Measurements from ENCODE around the gene PTRH1.

Gene PTRH1

DNA sequence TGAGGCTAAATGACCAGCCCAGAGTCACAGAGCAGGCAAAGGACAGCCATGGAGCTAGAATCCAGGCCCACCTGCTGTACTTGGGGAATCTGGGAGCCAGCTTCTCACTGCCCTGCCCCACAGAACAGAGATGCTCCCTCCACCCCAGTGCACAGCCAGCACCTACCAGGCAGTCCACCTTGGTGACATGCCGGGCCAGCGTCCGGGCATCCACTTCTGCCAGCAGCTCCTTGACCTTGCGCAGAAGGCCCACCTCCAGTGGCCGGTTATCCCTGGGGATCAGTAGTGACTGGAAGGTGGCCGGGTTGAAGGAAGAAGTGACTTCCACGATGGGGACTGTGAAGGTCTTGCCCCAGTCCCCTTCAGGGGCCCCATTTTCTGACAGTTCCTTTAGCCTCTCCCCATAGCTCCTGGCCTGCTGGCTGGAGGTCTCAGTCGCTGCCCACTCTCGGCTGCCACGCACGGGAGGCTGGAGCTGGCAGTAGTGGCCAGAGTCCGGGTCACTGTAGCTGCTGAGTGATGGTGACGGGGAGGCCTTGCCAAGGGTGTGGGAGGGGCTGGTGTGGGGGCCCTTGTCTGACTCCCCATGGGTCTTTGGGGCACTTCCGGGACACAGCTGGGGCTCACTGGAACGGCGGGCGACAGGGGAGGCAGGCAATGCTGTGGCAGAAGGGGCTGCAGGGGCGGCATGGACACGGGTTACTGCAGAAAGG lies 29.1 kb upstream of the PTRH1 start:
- Histone ChIP-seq H3K27ac (no peak overlapping the region), H3K4me1 (ENCODE audit: control insufficient read depth in 1 of 2, insufficient read depth in 1 of 2, low read depth in 1 of 2, low read length in 1 of 2) (peaks cover 5% of the 10 kb centered on the region in 2 experiments), H3K9me3 (no peaks in the 10 kb centered on the region), H3K36me3 (peaks cover 100% of the 10 kb centered on the region), H3K4me3 (ENCODE audit: low read depth in 1 of 2, low read length in 1 of 2) (no peak overlapping the region), H3K27me3 (no peaks in the 10 kb centered on the region)
- TF ChIP-seq, protein P1, sequence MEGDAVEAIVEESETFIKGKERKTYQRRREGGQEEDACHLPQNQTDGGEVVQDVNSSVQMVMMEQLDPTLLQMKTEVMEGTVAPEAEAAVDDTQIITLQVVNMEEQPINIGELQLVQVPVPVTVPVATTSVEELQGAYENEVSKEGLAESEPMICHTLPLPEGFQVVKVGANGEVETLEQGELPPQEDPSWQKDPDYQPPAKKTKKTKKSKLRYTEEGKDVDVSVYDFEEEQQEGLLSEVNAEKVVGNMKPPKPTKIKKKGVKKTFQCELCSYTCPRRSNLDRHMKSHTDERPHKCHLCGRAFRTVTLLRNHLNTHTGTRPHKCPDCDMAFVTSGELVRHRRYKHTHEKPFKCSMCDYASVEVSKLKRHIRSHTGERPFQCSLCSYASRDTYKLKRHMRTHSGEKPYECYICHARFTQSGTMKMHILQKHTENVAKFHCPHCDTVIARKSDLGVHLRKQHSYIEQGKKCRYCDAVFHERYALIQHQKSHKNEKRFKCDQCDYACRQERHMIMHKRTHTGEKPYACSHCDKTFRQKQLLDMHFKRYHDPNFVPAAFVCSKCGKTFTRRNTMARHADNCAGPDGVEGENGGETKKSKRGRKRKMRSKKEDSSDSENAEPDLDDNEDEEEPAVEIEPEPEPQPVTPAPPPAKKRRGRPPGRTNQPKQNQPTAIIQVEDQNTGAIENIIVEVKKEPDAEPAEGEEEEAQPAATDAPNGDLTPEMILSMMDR (IDR thresholded peaks at IDR 0.05): no peak

DNA sequence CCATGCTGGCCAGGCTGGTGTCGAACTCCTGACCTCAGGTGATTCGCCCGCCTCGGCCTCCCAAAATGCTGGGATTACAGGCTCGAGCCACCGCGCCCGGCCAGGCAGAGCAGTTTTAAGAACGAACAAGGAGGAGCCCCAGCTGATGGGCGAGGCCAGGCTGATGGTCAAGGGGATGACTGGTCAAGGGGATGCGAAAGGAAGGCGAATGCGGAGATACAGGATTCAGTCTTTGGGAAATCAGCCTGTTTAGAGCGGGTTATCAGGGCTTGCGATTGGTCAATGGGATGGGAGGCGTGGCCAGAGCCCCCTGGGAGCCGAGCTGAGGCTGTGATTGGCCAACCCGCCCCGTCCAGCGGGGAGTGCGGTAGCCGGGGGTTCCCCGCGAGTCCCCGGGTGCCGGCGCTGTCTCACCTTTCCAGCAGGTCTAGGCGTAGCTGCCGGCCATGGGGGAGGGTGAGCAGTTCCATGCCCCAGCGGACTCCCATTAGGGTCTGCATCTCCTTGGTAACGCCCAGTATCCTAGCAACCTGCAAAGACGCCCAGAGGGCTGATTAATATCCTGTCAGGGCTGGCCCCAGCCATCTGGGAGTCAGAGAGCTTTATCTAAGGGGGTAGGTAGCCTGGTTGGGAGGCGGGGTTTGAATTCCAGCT lies 27.1 kb upstream of the PTRH1 start:
- TF ChIP-seq, protein P1 (IDR thresholded peaks at IDR 0.05): no peak
- peaks cover 100% of the 10 kb centered on the region for H3K36me3 ChIP-seq
- no peak overlapping the region for H3K4me3 ChIP-seq (ENCODE audit: low read depth in 1 of 2, low read length in 1 of 2)
- H3K27ac ChIP-seq: no peak overlapping the region
- H3K27me3 ChIP-seq: no peaks in the 10 kb centered on the region
- no peaks in the 10 kb centered on the region for H3K9me3 ChIP-seq
- H3K4me1 ChIP-seq (ENCODE audit: control insufficient read depth in 1 of 2, insufficient read depth in 1 of 2, low read depth in 1 of 2, low read length in 1 of 2): no peaks in the 10 kb centered on the region

DNA sequence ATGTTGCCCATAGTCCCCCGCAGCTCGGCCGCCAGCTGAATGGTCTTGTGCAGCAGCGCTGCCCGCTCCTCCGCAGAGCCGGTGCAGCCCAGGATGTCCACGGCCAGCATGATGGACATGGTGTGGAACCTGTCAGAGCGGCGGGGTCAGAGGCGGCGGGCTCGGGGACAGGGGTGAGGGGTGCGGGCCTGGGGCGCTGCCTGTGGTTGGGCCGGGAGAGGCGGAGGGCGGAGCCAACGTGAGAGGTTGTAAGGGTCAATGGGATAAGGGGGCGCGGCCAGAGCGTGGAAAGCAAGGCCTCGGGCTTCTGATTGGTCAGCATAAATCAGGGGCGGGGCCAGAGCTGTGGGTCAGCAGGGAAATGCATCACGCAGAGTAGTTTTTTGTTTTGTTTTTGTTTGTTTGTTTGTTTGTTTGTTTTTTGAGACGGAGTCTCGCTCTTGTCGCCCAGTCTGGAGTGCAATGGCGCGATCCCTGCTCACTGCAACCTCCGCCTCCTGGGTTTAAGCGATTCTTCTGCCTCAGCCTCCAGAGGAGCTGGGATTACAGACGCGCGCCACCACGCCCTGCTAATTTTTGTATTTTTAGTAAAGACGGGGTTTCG lies 26.5 kb upstream of the PTRH1 start:
- H3K27me3 ChIP-seq: no peaks in the 10 kb centered on the region
- H3K4me1 ChIP-seq (ENCODE audit: control insufficient read depth in 1 of 2, insufficient read depth in 1 of 2, low read depth in 1 of 2, low read length in 1 of 2): no peaks in the 10 kb centered on the region
- no peak overlapping the region for H3K27ac ChIP-seq
- TF ChIP-seq, protein P1 (IDR thresholded peaks at IDR 0.05): no peak
- peaks cover 98% of the 10 kb centered on the region for H3K36me3 ChIP-seq
- H3K9me3 ChIP-seq: no peaks in the 10 kb centered on the region
- H3K4me3 ChIP-seq (ENCODE audit: low read depth in 1 of 2, low read length in 1 of 2): no peak overlapping the region

DNA sequence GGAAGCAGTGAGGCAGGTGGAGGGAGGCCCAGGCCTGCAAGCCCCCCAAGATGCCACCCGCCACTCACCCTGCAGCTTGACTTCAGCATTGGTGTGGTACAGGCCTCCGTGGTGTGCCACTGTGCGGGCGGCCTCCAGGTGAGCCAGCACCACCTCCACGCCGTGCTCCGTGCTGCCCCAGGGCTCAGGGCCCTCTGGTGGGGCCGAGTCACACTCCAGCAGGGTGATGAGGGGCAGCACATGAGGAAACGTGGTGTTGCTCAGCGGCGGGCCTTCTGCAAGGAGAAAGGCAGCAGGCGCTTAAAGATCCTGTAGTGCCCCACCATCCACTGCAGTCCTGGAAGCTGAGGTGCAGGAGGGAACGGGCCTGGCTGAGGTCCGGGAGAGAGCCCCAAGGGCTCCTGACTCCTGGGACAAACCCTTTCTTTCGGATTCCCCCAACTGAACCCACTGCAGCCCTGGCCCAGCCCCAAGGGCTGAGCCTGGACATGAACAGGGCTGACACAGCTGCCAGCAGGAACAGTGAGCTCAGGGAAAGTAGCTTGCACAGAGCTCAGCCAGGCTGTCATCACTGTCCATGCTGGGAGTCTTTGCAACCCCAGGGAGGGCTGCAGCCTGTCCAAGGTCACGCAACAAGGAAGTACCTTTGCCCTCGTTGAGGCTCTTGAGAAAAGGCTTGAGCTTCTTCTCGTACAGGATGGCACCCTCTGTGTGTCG lies 24.3 kb upstream of the PTRH1 start:
- H3K4me3 ChIP-seq (ENCODE audit: low read depth in 1 of 2, low read length in 1 of 2): no peak overlapping the region
- H3K27me3 ChIP-seq: no peaks in the 10 kb centered on the region
- peaks cover 76% of the 10 kb centered on the region for H3K36me3 ChIP-seq
- no peak overlapping the region for H3K27ac ChIP-seq
- H3K9me3 ChIP-seq: no peaks in the 10 kb centered on the region
- TF ChIP-seq, protein P1 (IDR thresholded peaks at IDR 0.05): no peak
- peaks cover 5 to 12% of the 10 kb centered on the region in 2 experiments for H3K4me1 ChIP-seq (ENCODE audit: control insufficient read depth in 1 of 2, insufficient read depth in 1 of 2, low read depth in 1 of 2, low read length in 1 of 2)

DNA sequence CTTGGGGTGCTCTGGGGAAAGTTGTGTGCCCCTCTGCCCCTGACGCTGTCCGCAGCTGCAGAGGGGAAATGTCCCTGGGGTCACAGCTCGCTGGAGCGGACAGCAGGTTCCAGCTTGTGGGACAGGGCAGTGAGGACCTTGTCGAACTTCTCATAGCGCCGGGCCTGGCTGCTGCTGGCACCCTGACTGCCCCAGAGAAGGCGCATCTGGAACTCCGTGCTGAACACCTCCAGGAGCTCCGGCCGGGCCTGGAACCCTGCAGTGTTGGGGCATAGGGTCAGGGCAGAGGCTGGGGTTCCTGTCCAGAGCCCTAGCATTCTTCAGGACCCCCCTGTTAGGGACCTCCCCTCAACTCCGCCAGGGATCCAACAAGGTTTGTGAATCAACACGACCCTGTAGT lies 23.2 kb upstream of the PTRH1 start:
- peaks cover 15 to 21% of the 10 kb centered on the region in 2 experiments for H3K4me1 ChIP-seq (ENCODE audit: control insufficient read depth in 1 of 2, insufficient read depth in 1 of 2, low read depth in 1 of 2, low read length in 1 of 2)
- no peaks in the 10 kb centered on the region for H3K27me3 ChIP-seq
- no peak overlapping the region for H3K27ac ChIP-seq
- TF ChIP-seq, protein P1 (IDR thresholded peaks at IDR 0.05): no peak
- no peak overlapping the region for H3K4me3 ChIP-seq (ENCODE audit: low read depth in 1 of 2, low read length in 1 of 2)
- H3K36me3 ChIP-seq: peaks cover 65% of the 10 kb centered on the region
- H3K9me3 ChIP-seq: no peaks in the 10 kb centered on the region

Measured in neutrophil (primary cell).